Measurements from ENCODE around the gene CCNYL1.
"Not testable (repeated sequence)": the region's sequence is repeated elsewhere in the genome, so short reads cannot be mapped to it uniquely, and the experiment has no call there.

CCNYL1 gene

GRCh38 chr2:207723425-207723787 is 12.0 kb downstream of the CCNYL1 start:
- H3K4me3 ChIP-seq (ENCODE audit: low read depth, low read length); H2BK120ac ChIP-seq (ENCODE audit: insufficient read depth, low read length, poor library complexity); H2BK12ac ChIP-seq (ENCODE audit: low read length); H4K12ac ChIP-seq (ENCODE audit: low read depth, low read length); H4K8ac ChIP-seq (ENCODE audit: low read depth, low read length); H3K9ac ChIP-seq (ENCODE audit: low read length); H3K79me2 ChIP-seq (ENCODE audit: control insufficient read depth, insufficient read depth, low read length, poor library complexity); H3K27ac ChIP-seq (ENCODE audit: low read depth, low read length); H3K4me1 ChIP-seq (ENCODE audit: control insufficient read depth in 1 of 2, insufficient read depth in 2 of 2, low read length in 2 of 2); H3K9me3 ChIP-seq (ENCODE audit: insufficient read depth, low read depth, low read length); H2AFZ ChIP-seq (ENCODE audit: insufficient read depth, low read length, poor library complexity); H3K4me2 ChIP-seq (ENCODE audit: low read length); H4K91ac ChIP-seq (ENCODE audit: low read depth, low read length); H3K36me3 ChIP-seq (ENCODE audit: control insufficient read depth in 1 of 2, insufficient read depth in 2 of 2, low read length in 2 of 2); H3K27me3 ChIP-seq (ENCODE audit: insufficient read depth, low read length); H3K23ac ChIP-seq (ENCODE audit: low read length); H2BK5ac ChIP-seq (ENCODE audit: low read depth, low read length, poor library complexity); H3K14ac ChIP-seq (ENCODE audit: low read length); H3K18ac ChIP-seq (ENCODE audit: low read length); H3K79me1 ChIP-seq (ENCODE audit: low read length); H3K4ac ChIP-seq (ENCODE audit: low read depth, low read length); H2AK5ac ChIP-seq (ENCODE audit: low read length): not testable (repeated sequence)
- peak in 1 of 2 donors; percentile 25 for DNase-seq
- no CpG with 5 or more reads among the region's 8 CpGs for WGBS (ENCODE audit: extremely low coverage, insufficient coverage, insufficient read length)

GRCh38 chr2:207724113-207724512 is 12.7 kb downstream of the CCNYL1 start:
- DNase-seq: no peak
- WGBS (ENCODE audit: extremely low coverage, insufficient coverage, insufficient read length): no CpG with 5 or more reads among the region's 3 CpGs

GRCh38 chr2:207725873-207726578 is 14.6 kb downstream of the CCNYL1 start:
- no peak for DNase-seq
- no peaks in the 10 kb centered on the region for H3K79me2 ChIP-seq (ENCODE audit: control insufficient read depth, insufficient read depth, low read length, poor library complexity)
- no peak overlapping the region for H3K27ac ChIP-seq (ENCODE audit: low read depth, low read length)
- no peak overlapping the region for H3K4ac ChIP-seq (ENCODE audit: low read depth, low read length)
- no peak overlapping the region for H3K9ac ChIP-seq (ENCODE audit: low read length)
- H2BK120ac ChIP-seq (ENCODE audit: insufficient read depth, low read length, poor library complexity): no peak overlapping the region
- no peak overlapping the region for H2AFZ ChIP-seq (ENCODE audit: insufficient read depth, low read length, poor library complexity)
- H4K91ac ChIP-seq (ENCODE audit: low read depth, low read length): no peak overlapping the region
- no peak overlapping the region for H4K12ac ChIP-seq (ENCODE audit: low read depth, low read length)
- no peak overlapping the region for H3K14ac ChIP-seq (ENCODE audit: low read length)
- H3K18ac ChIP-seq (ENCODE audit: low read length): no peak overlapping the region
- H3K4me2 ChIP-seq (ENCODE audit: low read length): no peak overlapping the region
- H3K27me3 ChIP-seq (ENCODE audit: insufficient read depth, low read length): no peaks in the 10 kb centered on the region
- no peaks in the 10 kb centered on the region for H3K79me1 ChIP-seq (ENCODE audit: low read length)
- H3K4me3 ChIP-seq (ENCODE audit: low read depth, low read length): no peak overlapping the region
- no peak overlapping the region for H2AK5ac ChIP-seq (ENCODE audit: low read length)
- no peak overlapping the region for H2BK12ac ChIP-seq (ENCODE audit: low read length)
- H3K9me3 ChIP-seq (ENCODE audit: insufficient read depth, low read depth, low read length): no peaks in the 10 kb centered on the region
- no peaks in the 10 kb centered on the region for H3K4me1 ChIP-seq (ENCODE audit: control insufficient read depth in 1 of 2, insufficient read depth in 2 of 2, low read length in 2 of 2)
- H2BK5ac ChIP-seq (ENCODE audit: low read depth, low read length, poor library complexity): no peak overlapping the region
- peak overlapping the region; percentile 99 for H3K23ac ChIP-seq (ENCODE audit: low read length)
- H4K8ac ChIP-seq (ENCODE audit: low read depth, low read length): no peak overlapping the region
- H3K36me3 ChIP-seq (ENCODE audit: control insufficient read depth in 1 of 2, insufficient read depth in 2 of 2, low read length in 2 of 2): no peaks in the 10 kb centered on the region
- WGBS (ENCODE audit: extremely low coverage, insufficient coverage, insufficient read length): no CpG with 5 or more reads among the region's 4 CpGs

More at GRCh38 chr2:207724113-207724512, 12.7 kb downstream of the CCNYL1 start:
- Histone ChIP-seq H3K18ac (ENCODE audit: low read length) (no peak overlapping the region), H3K14ac (ENCODE audit: low read length) (no peak overlapping the region), H3K36me3 (ENCODE audit: control insufficient read depth in 1 of 2, insufficient read depth in 2 of 2, low read length in 2 of 2) (peaks cover 0 to 2% of the 10 kb centered on the region in 2 experiments), H3K9me3 (ENCODE audit: insufficient read depth, low read depth, low read length) (no peaks in the 10 kb centered on the region), H4K91ac (ENCODE audit: low read depth, low read length) (no peak overlapping the region), H3K4ac (ENCODE audit: low read depth, low read length) (no peak overlapping the region), H3K79me2 (ENCODE audit: control insufficient read depth, insufficient read depth, low read length, poor library complexity) (no peaks in the 10 kb centered on the region), H2BK120ac (ENCODE audit: insufficient read depth, low read length, poor library complexity) (no peak overlapping the region), H2AFZ (ENCODE audit: insufficient read depth, low read length, poor library complexity) (no peak overlapping the region), H3K27me3 (ENCODE audit: insufficient read depth, low read length) (no peaks in the 10 kb centered on the region), H3K79me1 (ENCODE audit: low read length) (no peaks in the 10 kb centered on the region), H3K4me3 (ENCODE audit: low read depth, low read length) (no peak overlapping the region), H2BK5ac (ENCODE audit: low read depth, low read length, poor library complexity) (no peak overlapping the region), H3K9ac (ENCODE audit: low read length) (no peak overlapping the region), H2BK12ac (ENCODE audit: low read length) (no peak overlapping the region), H3K4me2 (ENCODE audit: low read length) (no peak overlapping the region), H3K23ac (ENCODE audit: low read length) (no peak overlapping the region), H4K8ac (ENCODE audit: low read depth, low read length) (no peak overlapping the region), H3K27ac (ENCODE audit: low read depth, low read length) (no peak overlapping the region), H4K12ac (ENCODE audit: low read depth, low read length) (no peak overlapping the region), H2AK5ac (ENCODE audit: low read length) (no peak overlapping the region), H3K4me1 (ENCODE audit: control insufficient read depth in 1 of 2, insufficient read depth in 2 of 2, low read length in 2 of 2) (peaks cover 0 to 1% of the 10 kb centered on the region in 2 experiments)

GRCh38 chr2:207727261-207727660 is 15.8 kb downstream of the CCNYL1 start:
- H4K8ac ChIP-seq (ENCODE audit: low read depth, low read length): no peak overlapping the region
- no peak overlapping the region for H3K4me2 ChIP-seq (ENCODE audit: low read length)
- no peaks in the 10 kb centered on the region for H3K9me3 ChIP-seq (ENCODE audit: insufficient read depth, low read depth, low read length)
- no peaks in the 10 kb centered on the region for H3K27me3 ChIP-seq (ENCODE audit: insufficient read depth, low read length)
- H3K4ac ChIP-seq (ENCODE audit: low read depth, low read length): no peak overlapping the region
- no peaks in the 10 kb centered on the region for H3K79me2 ChIP-seq (ENCODE audit: control insufficient read depth, insufficient read depth, low read length, poor library complexity)
- no peak overlapping the region for H4K12ac ChIP-seq (ENCODE audit: low read depth, low read length)
- no peak overlapping the region for H3K9ac ChIP-seq (ENCODE audit: low read length)
- H3K27ac ChIP-seq (ENCODE audit: low read depth, low read length): no peak overlapping the region
- H2BK5ac ChIP-seq (ENCODE audit: low read depth, low read length, poor library complexity): no peak overlapping the region
- no CpG with 5 or more reads among the region's 2 CpGs for WGBS (ENCODE audit: extremely low coverage, insufficient coverage, insufficient read length)
- H2BK120ac ChIP-seq (ENCODE audit: insufficient read depth, low read length, poor library complexity): no peak overlapping the region
- no peaks in the 10 kb centered on the region for H3K79me1 ChIP-seq (ENCODE audit: low read length)
- H2AK5ac ChIP-seq (ENCODE audit: low read length): no peak overlapping the region
- no peak overlapping the region for H3K14ac ChIP-seq (ENCODE audit: low read length)
- no peak overlapping the region for H4K91ac ChIP-seq (ENCODE audit: low read depth, low read length)
- H2BK12ac ChIP-seq (ENCODE audit: low read length): no peak overlapping the region
- H3K4me1 ChIP-seq (ENCODE audit: control insufficient read depth in 1 of 2, insufficient read depth in 2 of 2, low read length in 2 of 2): no peaks in the 10 kb centered on the region
- no peak overlapping the region for H3K23ac ChIP-seq (ENCODE audit: low read length)
- no peak overlapping the region for H3K18ac ChIP-seq (ENCODE audit: low read length)
- no peak for DNase-seq
- H3K4me3 ChIP-seq (ENCODE audit: low read depth, low read length): no peak overlapping the region
- H3K36me3 ChIP-seq (ENCODE audit: control insufficient read depth in 1 of 2, insufficient read depth in 2 of 2, low read length in 2 of 2): no peaks in the 10 kb centered on the region
- H2AFZ ChIP-seq (ENCODE audit: insufficient read depth, low read length, poor library complexity): no peak overlapping the region
